ENCODE measurements around the gene PCDH9. TPM values are rescaled to one million over a fixed set of nuclear protein-coding genes. Genes with fewer than 3 reads are reported as not detected.

The PCDH9 gene
- total and polyA plus RNA-seq, 2 experiments from 2014 or later, result 0.31 to 0.52 TPM

DNA sequence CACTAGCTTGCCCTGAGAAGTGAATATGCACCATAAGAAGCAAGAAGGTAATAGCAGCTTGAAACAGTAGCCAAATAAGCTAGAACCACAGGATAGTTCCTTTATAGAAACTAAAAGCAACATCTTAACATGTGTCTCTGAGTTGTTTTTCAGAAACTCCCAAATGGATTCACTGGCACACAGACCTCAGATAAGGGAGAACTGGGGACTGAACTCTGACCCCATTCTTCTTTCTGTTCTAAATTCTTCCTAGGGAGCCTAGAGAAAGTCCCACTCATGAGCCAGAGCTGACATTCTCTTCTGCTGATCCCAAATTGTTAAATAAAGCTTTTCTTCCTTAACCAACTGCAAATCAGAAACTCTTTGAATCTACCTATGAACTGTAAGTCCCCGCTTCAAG lies 146.1 kb downstream of the PCDH9 start (continued):
- no peak for TF ChIP-seq ETS1 (IDR thresholded peaks at IDR 0.05)
- TF ChIP-seq CREB1 (CRISPR knock-in tag; IDR thresholded peaks at IDR 0.05; ENCODE audit: low read depth), result no peak
- no peak for TF ChIP-seq EZH2phosphoT487 (IDR thresholded peaks at IDR 0.05; ENCODE audit: unreplicated experiment)
- no peak for TF ChIP-seq CTCF (conservative IDR thresholded peaks at IDR 0.05; ENCODE audit: low read depth in 2 of 2)
- TF ChIP-seq NANOG (IDR thresholded peaks at IDR 0.05; ENCODE audit: borderline replicate concordance), result no peak

DNA sequence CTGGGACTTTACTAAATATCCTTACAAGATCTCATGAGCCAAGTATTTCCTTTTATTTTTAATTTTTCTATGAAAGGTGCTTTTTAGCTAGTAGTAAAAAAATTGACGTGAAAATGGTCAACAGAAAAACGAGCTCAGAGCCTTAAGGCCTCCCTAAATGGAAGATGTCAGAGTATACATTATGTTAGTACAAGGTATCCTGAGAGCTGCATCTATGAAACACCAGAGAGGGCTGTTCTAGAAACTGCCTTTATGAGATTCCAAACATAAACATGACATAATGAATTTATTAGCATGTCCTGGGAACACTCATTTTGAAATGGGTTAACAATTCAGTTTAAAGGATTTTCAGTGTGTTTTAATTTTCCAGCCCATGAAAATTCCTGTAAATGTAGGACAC lies 146.6 kb downstream of the PCDH9 start:
- H2AFZ ChIP-seq, result no peak overlapping the region
- no peaks in the 10 kb centered on the region for H4K20me1 ChIP-seq (replicated peaks; ENCODE audit: insufficient read depth)
- Mint-ChIP-seq H3K4me3 (no peak overlapping the region), H3K9me3 (no peaks in the 10 kb centered on the region), H3K27me3 (ENCODE audit: insufficient read depth, low read depth, poor library complexity) (no peaks in the 10 kb centered on the region), H3K27ac (no peak overlapping the region), H3K4me1 (no peaks in the 10 kb centered on the region), H3K36me3 (ENCODE audit: low read depth) (no peaks in the 10 kb centered on the region)
- no peak overlapping the region for H3K4me2 ChIP-seq
- no peaks in the 10 kb centered on the region for H3K9me2 ChIP-seq (ENCODE audit: insufficient read depth)
- H3F3A ChIP-seq (replicated peaks; ENCODE audit: low read depth), result no peaks in the 10 kb centered on the region
- no peaks in the 10 kb centered on the region for H3K36me3 ChIP-seq (ENCODE audit: insufficient read depth)
- no peak overlapping the region for H3K27ac ChIP-seq (ENCODE audit: low read depth)
- H3K4me1 ChIP-seq (ENCODE audit: insufficient read depth), result no peaks in the 10 kb centered on the region
- DNase-seq (ENCODE audit: low spot score), result no peak
- H3K27me3 ChIP-seq (ENCODE audit: insufficient read depth), result no peaks in the 10 kb centered on the region
- H3K4me3 ChIP-seq, result no peak overlapping the region
- no peak for ATAC-seq
- no peaks in the 10 kb centered on the region for H3K79me2 ChIP-seq (replicated peaks; ENCODE audit: insufficient read depth)
- TF ChIP-seq EZH2phosphoT487 (IDR thresholded peaks at IDR 0.05; ENCODE audit: unreplicated experiment) (no peak), NANOG (IDR thresholded peaks at IDR 0.05; ENCODE audit: borderline replicate concordance) (no peak), JUNB (IDR thresholded peaks at IDR 0.05; ENCODE audit: unreplicated experiment) (no peak), CREB1 (CRISPR knock-in tag; IDR thresholded peaks at IDR 0.05; ENCODE audit: low read depth) (no peak), STAT1 (IDR thresholded peaks at IDR 0.05; ENCODE audit: unreplicated experiment) (no peak), CTCF (conservative IDR thresholded peaks at IDR 0.05; ENCODE audit: low read depth in 2 of 2) (no peak), ZNF331 (CRISPR knock-in tag; IDR thresholded peaks at IDR 0.05; ENCODE audit: low read depth) (no peak)
- TF ChIP-seq, protein P1, sequence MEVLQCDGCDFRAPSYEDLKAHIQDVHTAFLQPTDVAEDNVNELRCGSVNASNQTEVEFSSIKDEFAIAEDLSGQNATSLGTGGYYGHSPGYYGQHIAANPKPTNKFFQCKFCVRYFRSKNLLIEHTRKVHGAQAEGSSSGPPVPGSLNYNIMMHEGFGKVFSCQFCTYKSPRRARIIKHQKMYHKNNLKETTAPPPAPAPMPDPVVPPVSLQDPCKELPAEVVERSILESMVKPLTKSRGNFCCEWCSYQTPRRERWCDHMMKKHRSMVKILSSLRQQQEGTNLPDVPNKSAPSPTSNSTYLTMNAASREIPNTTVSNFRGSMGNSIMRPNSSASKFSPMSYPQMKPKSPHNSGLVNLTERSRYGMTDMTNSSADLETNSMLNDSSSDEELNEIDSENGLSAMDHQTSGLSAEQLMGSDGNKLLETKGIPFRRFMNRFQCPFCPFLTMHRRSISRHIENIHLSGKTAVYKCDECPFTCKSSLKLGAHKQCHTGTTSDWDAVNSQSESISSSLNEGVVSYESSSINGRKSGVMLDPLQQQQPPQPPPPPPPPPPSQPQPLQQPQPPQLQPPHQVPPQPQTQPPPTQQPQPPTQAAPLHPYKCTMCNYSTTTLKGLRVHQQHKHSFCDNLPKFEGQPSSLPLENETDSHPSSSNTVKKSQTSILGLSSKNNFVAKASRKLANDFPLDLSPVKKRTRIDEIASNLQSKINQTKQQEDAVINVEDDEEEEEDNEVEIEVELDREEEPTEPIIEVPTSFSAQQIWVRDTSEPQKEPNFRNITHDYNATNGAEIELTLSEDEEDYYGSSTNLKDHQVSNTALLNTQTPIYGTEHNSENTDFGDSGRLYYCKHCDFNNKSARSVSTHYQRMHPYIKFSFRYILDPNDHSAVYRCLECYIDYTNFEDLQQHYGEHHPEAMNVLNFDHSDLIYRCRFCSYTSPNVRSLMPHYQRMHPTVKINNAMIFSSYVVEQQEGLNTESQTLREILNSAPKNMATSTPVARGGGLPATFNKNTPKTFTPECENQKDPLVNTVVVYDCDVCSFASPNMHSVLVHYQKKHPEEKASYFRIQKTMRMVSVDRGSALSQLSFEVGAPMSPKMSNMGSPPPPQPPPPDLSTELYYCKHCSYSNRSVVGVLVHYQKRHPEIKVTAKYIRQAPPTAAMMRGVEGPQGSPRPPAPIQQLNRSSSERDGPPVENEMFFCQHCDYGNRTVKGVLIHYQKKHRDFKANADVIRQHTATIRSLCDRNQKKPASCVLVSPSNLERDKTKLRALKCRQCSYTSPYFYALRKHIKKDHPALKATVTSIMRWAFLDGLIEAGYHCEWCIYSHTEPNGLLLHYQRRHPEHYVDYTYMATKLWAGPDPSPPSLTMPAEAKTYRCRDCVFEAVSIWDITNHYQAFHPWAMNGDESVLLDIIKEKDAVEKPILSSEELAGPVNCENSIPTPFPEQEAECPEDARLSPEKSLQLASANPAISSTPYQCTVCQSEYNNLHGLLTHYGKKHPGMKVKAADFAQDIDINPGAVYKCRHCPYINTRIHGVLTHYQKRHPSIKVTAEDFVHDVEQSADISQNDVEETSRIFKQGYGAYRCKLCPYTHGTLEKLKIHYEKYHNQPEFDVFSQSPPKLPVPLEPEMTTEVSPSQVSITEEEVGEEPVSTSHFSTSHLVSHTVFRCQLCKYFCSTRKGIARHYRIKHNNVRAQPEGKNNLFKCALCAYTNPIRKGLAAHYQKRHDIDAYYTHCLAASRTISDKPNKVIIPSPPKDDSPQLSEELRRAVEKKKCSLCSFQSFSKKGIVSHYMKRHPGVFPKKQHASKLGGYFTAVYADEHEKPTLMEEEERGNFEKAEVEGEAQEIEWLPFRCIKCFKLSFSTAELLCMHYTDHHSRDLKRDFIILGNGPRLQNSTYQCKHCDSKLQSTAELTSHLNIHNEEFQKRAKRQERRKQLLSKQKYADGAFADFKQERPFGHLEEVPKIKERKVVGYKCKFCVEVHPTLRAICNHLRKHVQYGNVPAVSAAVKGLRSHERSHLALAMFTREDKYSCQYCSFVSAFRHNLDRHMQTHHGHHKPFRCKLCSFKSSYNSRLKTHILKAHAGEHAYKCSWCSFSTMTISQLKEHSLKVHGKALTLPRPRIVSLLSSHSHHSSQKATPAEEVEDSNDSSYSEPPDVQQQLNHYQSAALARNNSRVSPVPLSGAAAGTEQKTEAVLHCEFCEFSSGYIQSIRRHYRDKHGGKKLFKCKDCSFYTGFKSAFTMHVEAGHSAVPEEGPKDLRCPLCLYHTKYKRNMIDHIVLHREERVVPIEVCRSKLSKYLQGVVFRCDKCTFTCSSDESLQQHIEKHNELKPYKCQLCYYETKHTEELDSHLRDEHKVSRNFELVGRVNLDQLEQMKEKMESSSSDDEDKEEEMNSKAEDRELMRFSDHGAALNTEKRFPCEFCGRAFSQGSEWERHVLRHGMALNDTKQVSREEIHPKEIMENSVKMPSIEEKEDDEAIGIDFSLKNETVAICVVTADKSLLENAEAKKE (CRISPR knock-in tag; IDR thresholded peaks at IDR 0.05), result no peak
- TF ChIP-seq, protein P2, sequence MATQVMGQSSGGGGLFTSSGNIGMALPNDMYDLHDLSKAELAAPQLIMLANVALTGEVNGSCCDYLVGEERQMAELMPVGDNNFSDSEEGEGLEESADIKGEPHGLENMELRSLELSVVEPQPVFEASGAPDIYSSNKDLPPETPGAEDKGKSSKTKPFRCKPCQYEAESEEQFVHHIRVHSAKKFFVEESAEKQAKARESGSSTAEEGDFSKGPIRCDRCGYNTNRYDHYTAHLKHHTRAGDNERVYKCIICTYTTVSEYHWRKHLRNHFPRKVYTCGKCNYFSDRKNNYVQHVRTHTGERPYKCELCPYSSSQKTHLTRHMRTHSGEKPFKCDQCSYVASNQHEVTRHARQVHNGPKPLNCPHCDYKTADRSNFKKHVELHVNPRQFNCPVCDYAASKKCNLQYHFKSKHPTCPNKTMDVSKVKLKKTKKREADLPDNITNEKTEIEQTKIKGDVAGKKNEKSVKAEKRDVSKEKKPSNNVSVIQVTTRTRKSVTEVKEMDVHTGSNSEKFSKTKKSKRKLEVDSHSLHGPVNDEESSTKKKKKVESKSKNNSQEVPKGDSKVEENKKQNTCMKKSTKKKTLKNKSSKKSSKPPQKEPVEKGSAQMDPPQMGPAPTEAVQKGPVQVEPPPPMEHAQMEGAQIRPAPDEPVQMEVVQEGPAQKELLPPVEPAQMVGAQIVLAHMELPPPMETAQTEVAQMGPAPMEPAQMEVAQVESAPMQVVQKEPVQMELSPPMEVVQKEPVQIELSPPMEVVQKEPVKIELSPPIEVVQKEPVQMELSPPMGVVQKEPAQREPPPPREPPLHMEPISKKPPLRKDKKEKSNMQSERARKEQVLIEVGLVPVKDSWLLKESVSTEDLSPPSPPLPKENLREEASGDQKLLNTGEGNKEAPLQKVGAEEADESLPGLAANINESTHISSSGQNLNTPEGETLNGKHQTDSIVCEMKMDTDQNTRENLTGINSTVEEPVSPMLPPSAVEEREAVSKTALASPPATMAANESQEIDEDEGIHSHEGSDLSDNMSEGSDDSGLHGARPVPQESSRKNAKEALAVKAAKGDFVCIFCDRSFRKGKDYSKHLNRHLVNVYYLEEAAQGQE (IDR thresholded peaks at IDR 0.05; ENCODE audit: unreplicated experiment), result no peak

Data from GM23338 (cell line).